Adrenal gland (tissue), 12 donors: ENCODE measurements around the gene PPIP5K1. TPM values are rescaled to one million over a fixed set of nuclear protein-coding genes. Genes with fewer than 3 reads are reported as not detected.

ENCODE experiments used
- DNase-seq, 7 donors: peaks; one replicate each; pipeline ENCODE4 v3.0.0-alpha.2; 2019 to 2020
- H3K27ac ChIP-seq, 5 donors: fragments of 200-600 bp; sonication (generic) in 4 of 5; 1 replicate in 3 of 5; 2 replicates in 2 of 5; pipeline versions ENCODE4 v1.5.1 to v1.8.0; 2016 to 2020; ENCODE audit warnings: mild to moderate bottlenecking in 1 of 5
- H3K27me3 ChIP-seq: fragments of 200-600 bp; 2 replicates; pipeline ENCODE4 v1.8.0; 2021
- H3K36me3 ChIP-seq, 2 donors: fragments of 200-600 bp; replicated peaks in 1 of 2; 1 replicate in 1 of 2; 2 replicates in 1 of 2; pipeline versions ENCODE4 v1.5.1 to v1.8.0; 2018 to 2022
- H3K4me1 ChIP-seq, 2 donors: fragments of 200-600 bp; replicated peaks in 1 of 2; 1 replicate in 1 of 2; 2 replicates in 1 of 2; pipeline versions ENCODE4 v1.5.1 to v1.8.0; 2018 to 2021
- H3K4me3 ChIP-seq, 4 donors: fragments of 200-600 bp; sonication (generic) in 3 of 4; one replicate each; pipeline ENCODE4 v1.5.1; 2016 to 2018
- H3K9me3 ChIP-seq, 3 donors: fragments of 200-600 bp; sonication (generic) in 1 of 3; replicated peaks in 1 of 3; 1 replicate in 2 of 3; 2 replicates in 1 of 3; pipeline versions ENCODE4 v1.5.1 to v1.8.0; 2016 to 2021
- CTCF ChIP-seq, 6 experiments: fragments of 450-650 bp in 4 of 6; fragments of 200-600 bp in 2 of 6; sonication (generic) in 1 of 6; IDR thresholded peaks; 1 replicate in 5 of 6; 2 replicates in 1 of 6; pipeline versions ENCODE4 v1.5.1 to v1.8.0; 2016 to 2021; ENCODE audit warnings: antibody characterized with exemption in 6 of 6, mild to moderate bottlenecking in 2 of 6, moderate library complexity in 1 of 6
- POLR2A ChIP-seq, 2 donors: fragments of 450-650 bp; IDR thresholded peaks; one replicate each; pipeline ENCODE4 v1.6.1; 2017; ENCODE audit warnings: antibody characterized with exemption in 2 of 2, mild to moderate bottlenecking in 2 of 2, moderate library complexity in 1 of 2
- WGBS, 4 donors: extraction: QIAGEN DNeasy Blood & Tissue Kit in 2 of 4; methylation state at CpG; one replicate each; pipeline versions ENCODE4 v1.1.5 to v1.1.7; 2013 to 2017; 5-methylcytosine and 5-hydroxymethylcytosine counted together
- intact Hi-C, 2 donors: fragments of 100-400 bp; cut with DNase I; formaldehyde crosslinking; loops; one replicate each; pipeline versions ENCODE4 v1.14.1 to v1.15.0; 2022 to 2023
- polyA plus RNA-seq, 3 donors: library from polyadenylated mRNA; stranded (reverse); fragments of 200-250 nt in 2 of 3; fragments of 350-450 nt in 1 of 3; fragmentation: Illumina TruSeq in 1 of 3; extraction: RNeasy Lipid Tissue Mini Kit (QIAGEN cat#74804) in 1 of 3; gene quantifications; one replicate each; pipeline ENCODE4 v1.2.3, GENCODE V29; 2013 to 2014
- total RNA-seq, 9 donors: library from RNA; depleted of rRNA in 4 of 9; stranded (reverse); fragments of >200 nt in 4 of 9; fragments of 120-200 nt in 1 of 9; fragmentation: NEBNext Ultra II Directional in 1 of 9; extraction: Animal tissue kit (Norgen Biotek cat#: 25700) in 1 of 9; gene quantifications; one replicate each; pipeline versions ENCODE4 v1.1.0 to v1.2.4, GENCODE V29; 2013 to 2023
- donor health status: healthy with polysubstance abuse.
- donor health status: Bipolar disorder and iron deficiency.
- donor health status: DM: yes; HTN: yes; CAD: no.
- donor health status: DM: no; HTN: no; CAD: no.
- donor health status: DM: no; HTN: no; CAD: no.
- donor health status: DM: yes; HTN: yes; CAD: no.

The PPIP5K1 gene
- total and polyA plus RNA-seq, 12 donors = 15.4 to 63.8 (median 29.0) TPM

- no peaks in the 10 kb centered on the region for H3K9me3 ChIP-seq
- no peak overlapping the region for H3K4me3 ChIP-seq
- H3K4me1 ChIP-seq = no peaks in the 10 kb centered on the region
- peaks cover 0 to 4% of the 10 kb centered on the region in 2 donors for H3K36me3 ChIP-seq
- intact Hi-C loops = no loop called here
- 95 to 99% (median 98%) methylated on average over 4 of the region's 4 CpGs for WGBS, 4 donors
- TF ChIP-seq CTCF (IDR thresholded peaks at IDR 0.05) (no peak), POLR2A (IDR thresholded peaks at IDR 0.05) (no peak)
- no peak overlapping the region for H3K27ac ChIP-seq
- H3K27me3 ChIP-seq = no peaks in the 10 kb centered on the region
- no peak for DNase-seq
These were observed 37.8 kb downstream of the PPIP5K1 start for GRCh38 chr15:43552256-43552655.

GRCh38 chr15:43550527-43551363 is 39.3 kb downstream of the PPIP5K1 start:
- H3K27ac ChIP-seq = no peak overlapping the region
- intact Hi-C loops = no loop called here
- WGBS, 4 donors = 78 to 86% (median 83%) methylated on average over 10 of the region's 10 CpGs
- no peaks in the 10 kb centered on the region for H3K27me3 ChIP-seq
- no peaks in the 10 kb centered on the region for H3K4me1 ChIP-seq
- no peak overlapping the region for H3K4me3 ChIP-seq
- TF ChIP-seq CTCF (IDR thresholded peaks at IDR 0.05) (no peak), POLR2A (IDR thresholded peaks at IDR 0.05) (no peak)
- H3K36me3 ChIP-seq = peaks cover 0 to 4% of the 10 kb centered on the region in 2 donors
- no peak for DNase-seq
- no peaks in the 10 kb centered on the region for H3K9me3 ChIP-seq

GRCh38 chr15:43547539-43547938 is 42.5 kb downstream of the PPIP5K1 start:
- Histone ChIP-seq H3K27ac (no peak overlapping the region), H3K9me3 (no peaks in the 10 kb centered on the region), H3K4me3 (no peak overlapping the region), H3K4me1 (no peaks in the 10 kb centered on the region), H3K36me3 (peaks cover 0 to 4% of the 10 kb centered on the region in 2 donors), H3K27me3 (no peaks in the 10 kb centered on the region)
- TF ChIP-seq CTCF (IDR thresholded peaks at IDR 0.05) = no peak
- no peak for TF ChIP-seq POLR2A (IDR thresholded peaks at IDR 0.05)
- DNase-seq = no peak
- intact Hi-C loops = no loop called here
- WGBS, 4 donors = 96 to 100% (median 99%) methylated on average over 2 of the region's 2 CpGs

GRCh38 chr15:43545426-43545825 is 44.6 kb downstream of the PPIP5K1 start:
- no peak overlapping the region for H3K4me3 ChIP-seq
- peaks cover 0 to 4% of the 10 kb centered on the region in 2 donors for H3K36me3 ChIP-seq
- WGBS, 4 donors = 85 to 100% (median 89%) methylated on average over 1 of the region's 1 CpG
- H3K27ac ChIP-seq = no peak overlapping the region
- H3K9me3 ChIP-seq = no peaks in the 10 kb centered on the region
- H3K4me1 ChIP-seq = no peaks in the 10 kb centered on the region
- intact Hi-C loops = no loop called here
- TF ChIP-seq POLR2A (IDR thresholded peaks at IDR 0.05) (no peak), CTCF (IDR thresholded peaks at IDR 0.05) (no peak)
- H3K27me3 ChIP-seq = no peaks in the 10 kb centered on the region
- DNase-seq = no peak
